ENCODE data around the gene IQCM.

DNA sequence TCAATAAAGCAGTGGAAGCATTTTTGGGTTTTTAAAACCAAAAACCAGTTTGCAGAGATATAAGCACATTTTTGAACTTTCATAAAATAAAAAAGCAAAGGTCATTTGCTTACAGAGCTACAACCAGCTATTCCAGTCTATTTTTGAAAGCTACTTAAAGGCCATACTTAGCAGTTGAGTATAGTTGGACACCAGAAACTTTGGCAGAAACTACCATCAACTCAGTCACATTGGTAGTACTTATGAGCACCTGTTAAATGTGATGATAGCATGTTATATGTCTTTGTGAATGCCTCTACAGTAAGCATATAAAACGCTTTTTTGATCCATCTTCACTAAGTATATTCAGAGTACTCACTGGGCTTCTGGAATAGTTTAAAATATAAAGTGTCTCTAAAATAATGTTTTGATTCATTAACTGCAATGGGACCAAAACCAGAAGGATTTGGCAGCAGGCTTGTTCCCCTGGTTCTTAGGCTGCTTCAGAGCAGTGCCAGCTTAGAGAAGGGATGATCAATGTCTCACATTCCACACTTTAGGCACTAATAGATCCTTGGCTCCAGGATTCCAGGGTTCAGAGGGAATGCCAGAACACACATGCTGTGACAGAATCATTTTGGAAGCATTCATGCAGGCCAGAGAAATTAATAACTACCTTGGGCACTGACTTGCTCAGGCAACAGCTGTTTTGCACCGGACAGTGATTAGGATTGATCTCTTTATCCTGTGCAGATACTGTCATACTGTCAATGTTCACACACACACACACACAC lies 103.9 kb downstream of the IQCM start:
- TF ChIP-seq RCOR1 (IDR thresholded peaks at IDR 0.05; ENCODE audit: low read length) = no peak
- no peak for TF ChIP-seq SIN3A (IDR thresholded peaks at IDR 0.05; ENCODE audit: borderline replicate concordance, low read depth, low read length)
- TF ChIP-seq, protein P1, sequence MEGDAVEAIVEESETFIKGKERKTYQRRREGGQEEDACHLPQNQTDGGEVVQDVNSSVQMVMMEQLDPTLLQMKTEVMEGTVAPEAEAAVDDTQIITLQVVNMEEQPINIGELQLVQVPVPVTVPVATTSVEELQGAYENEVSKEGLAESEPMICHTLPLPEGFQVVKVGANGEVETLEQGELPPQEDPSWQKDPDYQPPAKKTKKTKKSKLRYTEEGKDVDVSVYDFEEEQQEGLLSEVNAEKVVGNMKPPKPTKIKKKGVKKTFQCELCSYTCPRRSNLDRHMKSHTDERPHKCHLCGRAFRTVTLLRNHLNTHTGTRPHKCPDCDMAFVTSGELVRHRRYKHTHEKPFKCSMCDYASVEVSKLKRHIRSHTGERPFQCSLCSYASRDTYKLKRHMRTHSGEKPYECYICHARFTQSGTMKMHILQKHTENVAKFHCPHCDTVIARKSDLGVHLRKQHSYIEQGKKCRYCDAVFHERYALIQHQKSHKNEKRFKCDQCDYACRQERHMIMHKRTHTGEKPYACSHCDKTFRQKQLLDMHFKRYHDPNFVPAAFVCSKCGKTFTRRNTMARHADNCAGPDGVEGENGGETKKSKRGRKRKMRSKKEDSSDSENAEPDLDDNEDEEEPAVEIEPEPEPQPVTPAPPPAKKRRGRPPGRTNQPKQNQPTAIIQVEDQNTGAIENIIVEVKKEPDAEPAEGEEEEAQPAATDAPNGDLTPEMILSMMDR (IDR thresholded peaks at IDR 0.05) = no peak
- TF ChIP-seq POLR2AphosphoS5 (IDR thresholded peaks at IDR 0.05; ENCODE audit: low read depth, low read length) = no peak
- TF ChIP-seq, protein P2, sequence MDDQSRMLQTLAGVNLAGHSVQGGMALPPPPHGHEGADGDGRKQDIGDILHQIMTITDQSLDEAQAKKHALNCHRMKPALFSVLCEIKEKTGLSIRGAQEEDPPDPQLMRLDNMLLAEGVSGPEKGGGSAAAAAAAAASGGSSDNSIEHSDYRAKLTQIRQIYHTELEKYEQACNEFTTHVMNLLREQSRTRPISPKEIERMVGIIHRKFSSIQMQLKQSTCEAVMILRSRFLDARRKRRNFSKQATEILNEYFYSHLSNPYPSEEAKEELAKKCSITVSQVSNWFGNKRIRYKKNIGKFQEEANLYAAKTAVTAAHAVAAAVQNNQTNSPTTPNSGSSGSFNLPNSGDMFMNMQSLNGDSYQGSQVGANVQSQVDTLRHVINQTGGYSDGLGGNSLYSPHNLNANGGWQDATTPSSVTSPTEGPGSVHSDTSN (IDR thresholded peaks at IDR 0.05) = no peak
- TF ChIP-seq FOSL2 (IDR thresholded peaks at IDR 0.05; ENCODE audit: borderline replicate concordance, low read depth) = no peak
- TF ChIP-seq TEAD4 (IDR thresholded peaks at IDR 0.05; ENCODE audit: borderline replicate concordance, insufficient read depth) = no peak
- no peak for TF ChIP-seq GABPA (IDR thresholded peaks at IDR 0.05; ENCODE audit: low read depth)
- TF ChIP-seq MXI1 (IDR thresholded peaks at IDR 0.05; ENCODE audit: low read depth, low read length) = no peak
- TF ChIP-seq, protein P3, sequence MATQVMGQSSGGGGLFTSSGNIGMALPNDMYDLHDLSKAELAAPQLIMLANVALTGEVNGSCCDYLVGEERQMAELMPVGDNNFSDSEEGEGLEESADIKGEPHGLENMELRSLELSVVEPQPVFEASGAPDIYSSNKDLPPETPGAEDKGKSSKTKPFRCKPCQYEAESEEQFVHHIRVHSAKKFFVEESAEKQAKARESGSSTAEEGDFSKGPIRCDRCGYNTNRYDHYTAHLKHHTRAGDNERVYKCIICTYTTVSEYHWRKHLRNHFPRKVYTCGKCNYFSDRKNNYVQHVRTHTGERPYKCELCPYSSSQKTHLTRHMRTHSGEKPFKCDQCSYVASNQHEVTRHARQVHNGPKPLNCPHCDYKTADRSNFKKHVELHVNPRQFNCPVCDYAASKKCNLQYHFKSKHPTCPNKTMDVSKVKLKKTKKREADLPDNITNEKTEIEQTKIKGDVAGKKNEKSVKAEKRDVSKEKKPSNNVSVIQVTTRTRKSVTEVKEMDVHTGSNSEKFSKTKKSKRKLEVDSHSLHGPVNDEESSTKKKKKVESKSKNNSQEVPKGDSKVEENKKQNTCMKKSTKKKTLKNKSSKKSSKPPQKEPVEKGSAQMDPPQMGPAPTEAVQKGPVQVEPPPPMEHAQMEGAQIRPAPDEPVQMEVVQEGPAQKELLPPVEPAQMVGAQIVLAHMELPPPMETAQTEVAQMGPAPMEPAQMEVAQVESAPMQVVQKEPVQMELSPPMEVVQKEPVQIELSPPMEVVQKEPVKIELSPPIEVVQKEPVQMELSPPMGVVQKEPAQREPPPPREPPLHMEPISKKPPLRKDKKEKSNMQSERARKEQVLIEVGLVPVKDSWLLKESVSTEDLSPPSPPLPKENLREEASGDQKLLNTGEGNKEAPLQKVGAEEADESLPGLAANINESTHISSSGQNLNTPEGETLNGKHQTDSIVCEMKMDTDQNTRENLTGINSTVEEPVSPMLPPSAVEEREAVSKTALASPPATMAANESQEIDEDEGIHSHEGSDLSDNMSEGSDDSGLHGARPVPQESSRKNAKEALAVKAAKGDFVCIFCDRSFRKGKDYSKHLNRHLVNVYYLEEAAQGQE (IDR thresholded peaks at IDR 0.05; ENCODE audit: low read depth, low read length) = no peak

Measured in SK-N-SH (cell line).